ENCODE data around the gene PCDHA10.
"Not testable (repeated sequence)": the region's sequence is repeated elsewhere in the genome, so short reads cannot be mapped to it uniquely, and the experiment has no call there.

GRCh38 chr5:140849831-140850634 lies 5.7 kb upstream of the PCDHA10 start:
- TF ChIP-seq POLR2A, CTCF (IDR thresholded peaks at IDR 0.05): not testable (repeated sequence)

Data from right lobe of liver (tissue), 4 donors.